ENCODE measurements around the gene PLXNB3.
A peak's percentile ranks its signal among the peaks of the same experiment; 100 is the strongest.
"Not testable (repeated sequence)": the region's sequence is repeated elsewhere in the genome, so short reads cannot be mapped to it uniquely, and the experiment has no call there.

The PLXNB3 gene

DNA sequence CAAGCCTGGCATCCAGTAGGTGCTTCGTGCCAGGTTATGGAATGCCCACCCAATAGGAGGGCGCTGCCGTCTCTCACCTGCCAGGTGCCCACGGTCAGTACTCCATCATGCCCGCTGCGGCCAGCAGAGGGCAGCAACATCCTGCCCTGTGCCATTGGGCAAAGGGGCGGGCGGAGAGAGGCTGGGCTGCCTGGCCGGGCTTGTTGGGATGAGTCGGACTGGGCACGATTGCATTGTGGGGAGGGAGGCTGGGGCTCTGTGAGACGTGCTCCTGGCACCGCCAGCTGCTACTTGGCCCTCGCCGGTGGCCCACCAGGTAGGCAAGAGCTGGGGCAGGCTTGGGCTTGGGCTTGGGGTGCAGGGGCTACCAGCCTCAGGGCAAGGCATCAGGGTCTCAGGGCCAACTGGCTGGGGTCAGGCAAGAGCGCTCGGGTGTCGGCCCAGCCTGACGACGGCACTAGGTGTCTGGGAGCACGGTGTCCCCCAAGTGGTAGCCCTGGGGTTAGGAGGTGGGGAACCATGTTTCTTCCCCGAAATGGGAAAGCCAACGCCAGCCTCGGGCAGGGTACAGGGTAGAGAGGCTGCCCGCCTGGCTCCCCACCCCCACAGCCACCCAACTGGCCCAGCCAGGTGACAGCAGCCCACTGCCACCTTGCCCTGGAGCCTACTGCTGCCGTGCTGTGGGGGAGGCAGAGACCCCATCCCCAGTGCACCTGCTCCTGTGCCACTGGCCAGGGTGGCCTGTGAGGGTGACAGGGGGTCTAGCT, at the start of gene PLXNB3:
TSS of gene PLXNB3 (plus strand) at position 261 of the 767 bp plus-strand sequence. CDS start 1,287 bp downstream, outside the sequence.
- ATAC-seq, result peak; percentile 78 to 93

DNA sequence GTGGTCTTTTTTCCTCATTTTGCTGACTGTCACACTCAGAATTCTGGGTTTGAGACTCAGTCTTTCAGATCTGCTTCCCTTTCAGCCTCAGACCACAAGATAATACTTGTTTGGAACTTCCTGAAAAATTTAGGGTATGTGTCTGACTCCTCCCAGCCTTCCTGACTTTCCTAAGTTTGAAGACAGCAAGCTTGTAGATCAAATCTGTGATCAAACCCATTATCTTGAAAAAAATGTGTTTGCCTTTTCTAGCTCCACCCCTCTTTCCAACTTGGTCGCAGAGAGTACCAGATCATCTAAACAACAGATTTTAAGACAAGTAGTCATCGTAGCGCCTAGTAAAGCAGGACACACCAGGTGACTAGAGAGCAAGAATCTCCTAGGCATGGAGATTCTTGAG, 49.8 kb upstream of the PLXNB3 start:
- no peak for ATAC-seq

DNA sequence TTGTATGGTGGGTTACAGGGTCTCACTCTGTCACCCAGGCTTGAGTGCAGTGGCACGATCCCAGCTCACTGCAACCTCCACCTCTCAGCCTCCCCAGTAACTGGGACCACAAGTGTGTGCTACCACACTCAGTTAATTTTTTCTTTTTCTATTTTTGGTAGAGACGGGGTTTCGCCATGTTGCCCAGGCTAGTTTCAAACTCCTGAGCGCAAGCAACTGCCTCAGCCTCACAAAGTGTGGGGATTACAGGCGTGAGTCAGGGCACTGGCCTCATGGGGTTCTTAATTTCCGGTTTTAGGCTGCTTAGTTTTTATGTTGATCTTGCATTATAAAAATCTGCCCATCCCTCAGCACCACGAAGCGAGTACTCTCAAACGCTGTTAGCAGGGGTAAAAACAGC, 46.6 kb upstream of the PLXNB3 start:
- ATAC-seq, result no peak

DNA sequence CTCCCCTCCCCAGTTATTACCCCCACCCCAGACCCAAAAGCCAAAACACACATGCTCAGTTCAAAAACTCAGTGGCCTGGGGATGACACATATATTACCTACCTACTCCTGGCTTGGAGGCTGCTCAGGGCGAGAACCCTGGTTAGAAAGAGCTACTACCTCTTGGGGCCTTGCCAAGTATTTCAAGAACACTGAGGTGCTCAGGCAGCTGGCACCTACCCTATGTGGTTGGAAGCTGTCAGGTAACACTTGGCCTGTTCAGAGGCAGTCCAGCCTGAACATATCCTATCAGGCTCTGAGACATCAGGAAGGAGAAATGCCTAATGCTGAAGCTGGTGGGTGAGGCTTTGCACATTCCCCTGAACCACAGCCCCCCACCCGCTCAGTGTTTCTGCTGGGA, 44.8 kb upstream of the PLXNB3 start:
- ATAC-seq, result no peak

DNA sequence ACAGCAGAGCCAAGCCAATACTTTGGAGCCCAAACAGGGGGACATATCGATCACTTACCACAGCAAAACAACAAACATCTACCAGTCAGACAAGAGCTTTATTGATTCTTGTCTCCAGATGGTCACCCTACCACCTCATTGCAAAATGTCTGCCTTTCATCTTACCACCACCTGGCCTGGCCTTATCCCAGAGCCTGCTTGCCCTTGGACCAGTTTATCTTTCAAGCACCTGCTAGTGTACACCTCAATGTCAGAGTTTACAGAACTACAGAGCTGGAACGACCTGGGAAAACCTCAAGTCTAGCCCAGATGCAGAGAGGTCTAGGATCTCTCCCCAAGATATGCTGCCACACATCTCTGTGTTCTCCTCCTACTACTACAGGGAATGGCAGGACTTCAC, 44.3 kb upstream of the PLXNB3 start:
- no peak for ATAC-seq

DNA sequence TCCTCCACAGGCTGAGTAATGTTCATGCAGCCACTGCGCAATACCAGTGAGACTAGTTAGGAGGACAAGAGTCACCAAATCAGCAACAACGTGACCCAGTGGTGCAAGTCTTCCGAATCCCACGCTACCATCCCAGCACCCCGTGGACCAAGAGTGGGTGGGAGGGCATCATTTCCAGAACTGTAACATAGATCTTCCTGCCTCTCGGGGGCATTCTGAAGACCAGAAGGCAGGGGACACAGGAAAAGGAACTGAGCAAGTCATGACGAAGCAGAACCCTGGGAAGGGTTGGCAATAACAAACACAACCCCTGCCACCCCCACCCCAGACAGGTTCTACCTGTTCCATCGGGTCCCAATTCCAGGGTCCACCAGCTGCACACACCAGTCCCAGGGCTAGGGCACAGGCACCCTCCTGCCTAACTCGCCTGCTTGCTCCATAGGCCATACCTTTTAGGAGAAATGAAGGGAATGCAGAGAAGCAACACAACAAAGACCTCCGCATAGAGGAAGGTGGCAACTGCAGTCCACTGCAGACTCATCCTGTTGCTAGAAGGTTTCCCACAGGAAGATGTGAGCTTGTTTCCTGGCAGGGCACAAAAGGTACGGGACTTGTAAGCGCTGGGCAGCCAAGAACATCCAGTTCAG, 41.2 kb upstream of the PLXNB3 start:
- ATAC-seq, result no peak

DNA sequence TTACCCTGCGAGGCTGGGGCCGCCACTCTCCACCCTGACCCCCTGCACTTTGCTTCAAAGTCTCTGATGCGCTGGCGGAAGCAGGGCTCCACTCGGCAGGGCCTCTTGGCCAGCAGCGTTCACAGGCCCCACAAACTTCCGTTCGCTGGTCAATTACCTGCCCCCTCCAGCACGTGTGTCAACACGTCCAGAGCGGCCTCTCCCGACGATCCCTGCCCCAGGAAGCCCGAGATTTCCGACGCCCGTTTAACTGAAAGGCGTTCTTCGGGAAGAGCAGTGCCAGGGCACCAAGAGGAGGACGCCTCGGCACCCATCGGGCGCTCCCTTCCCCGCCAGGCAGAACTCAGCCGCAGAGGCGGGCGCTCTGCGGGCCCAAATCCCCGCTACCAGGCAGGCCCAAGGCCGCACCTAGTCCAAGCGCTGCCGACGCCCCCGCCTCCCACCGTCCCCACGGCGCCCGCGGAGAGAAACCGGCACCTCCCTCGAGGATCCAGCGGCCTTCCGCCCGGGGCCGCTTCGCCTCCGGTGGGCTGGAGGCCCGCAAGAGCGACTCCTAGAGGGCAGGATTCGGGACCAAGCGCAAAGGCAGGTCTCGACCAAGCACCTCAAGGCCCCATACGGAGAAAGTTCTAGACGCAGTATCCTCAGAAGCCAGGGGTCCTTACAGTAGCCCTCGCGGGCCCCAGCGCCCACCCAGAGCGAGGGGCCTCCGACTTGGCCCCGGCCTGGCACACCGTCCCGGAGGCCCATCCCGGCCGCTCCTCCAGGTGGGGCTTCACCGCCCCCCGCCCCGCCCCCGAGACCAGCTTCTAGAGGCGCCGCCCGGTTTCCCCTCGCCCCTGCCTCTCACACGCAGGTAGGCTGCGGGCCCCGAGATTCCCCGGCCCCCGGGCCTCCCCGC, 40.4 kb upstream of the PLXNB3 start:
- peak; percentile 33 to 34 for ATAC-seq

DNA sequence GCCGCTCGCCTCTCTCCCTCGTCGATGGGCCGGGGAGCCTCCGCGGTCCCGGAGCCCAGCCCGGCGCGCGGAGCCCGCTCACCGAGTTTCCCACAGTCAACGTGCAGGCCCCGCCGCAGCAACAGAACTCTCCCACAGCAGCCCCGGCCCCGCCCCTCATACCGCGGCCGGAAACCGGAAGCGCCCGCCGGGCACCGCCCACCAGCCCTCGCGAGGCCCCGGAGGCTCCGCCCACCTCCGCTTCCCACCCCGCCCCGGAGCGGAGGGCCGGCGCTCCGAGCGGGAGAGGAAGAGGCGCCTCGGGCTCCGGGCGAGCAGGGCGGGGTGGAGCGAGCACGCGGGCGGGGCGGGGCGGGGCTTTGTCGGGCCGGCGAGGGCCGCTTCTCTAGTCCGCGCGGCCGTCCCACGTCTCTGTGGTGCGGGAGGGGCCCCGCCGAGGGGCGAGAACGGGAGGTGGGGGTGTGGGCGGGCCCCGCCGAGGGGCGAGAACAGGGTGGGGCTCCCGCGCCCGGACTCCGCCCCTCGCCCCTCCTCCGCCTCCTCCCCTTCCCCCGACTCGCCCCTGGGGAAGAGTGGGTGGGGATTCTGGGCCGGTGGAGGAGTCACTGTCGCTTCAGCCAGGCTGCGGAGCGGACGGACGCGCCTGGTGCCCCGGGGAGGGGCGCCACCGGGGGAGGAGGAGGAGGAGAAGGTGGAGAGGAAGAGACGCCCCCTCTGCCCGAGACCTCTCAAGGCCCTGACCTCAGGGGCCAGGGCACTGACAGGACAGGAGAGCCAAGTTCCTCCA, 39.6 kb upstream of the PLXNB3 start, which contains the start of the genes ABCD1 and BCAP31:
TSS of gene ABCD1 (plus strand) at position 605 of the 787 bp plus-strand sequence. CDS start 411 bp downstream, outside the sequence.
TSS of gene BCAP31 (minus strand) at position 136 of the 787 bp plus-strand sequence. CDS start 1,143 bp downstream, outside the sequence.
- ATAC-seq, result peak; percentile 80 to 84

DNA sequence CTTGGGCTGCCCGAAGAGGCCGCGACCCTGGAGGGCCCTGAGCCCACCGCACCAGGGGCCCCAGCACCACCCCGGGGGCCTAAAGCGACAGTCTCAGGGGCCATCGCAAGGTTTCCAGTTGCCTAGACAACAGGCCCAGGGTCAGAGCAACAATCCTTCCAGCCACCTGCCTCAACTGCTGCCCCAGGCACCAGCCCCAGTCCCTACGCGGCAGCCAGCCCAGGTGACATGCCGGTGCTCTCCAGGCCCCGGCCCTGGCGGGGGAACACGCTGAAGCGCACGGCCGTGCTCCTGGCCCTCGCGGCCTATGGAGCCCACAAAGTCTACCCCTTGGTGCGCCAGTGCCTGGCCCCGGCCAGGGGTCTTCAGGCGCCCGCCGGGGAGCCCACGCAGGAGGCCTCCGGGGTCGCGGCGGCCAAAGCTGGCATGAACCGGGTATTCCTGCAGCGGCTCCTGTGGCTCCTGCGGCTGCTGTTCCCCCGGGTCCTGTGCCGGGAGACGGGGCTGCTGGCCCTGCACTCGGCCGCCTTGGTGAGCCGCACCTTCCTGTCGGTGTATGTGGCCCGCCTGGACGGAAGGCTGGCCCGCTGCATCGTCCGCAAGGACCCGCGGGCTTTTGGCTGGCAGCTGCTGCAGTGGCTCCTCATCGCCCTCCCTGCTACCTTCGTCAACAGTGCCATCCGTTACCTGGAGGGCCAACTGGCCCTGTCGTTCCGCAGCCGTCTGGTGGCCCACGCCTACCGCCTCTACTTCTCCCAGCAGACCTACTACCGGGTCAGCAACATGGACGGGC, 38.8 kb upstream of the PLXNB3 start:
- no peak for ATAC-seq

DNA sequence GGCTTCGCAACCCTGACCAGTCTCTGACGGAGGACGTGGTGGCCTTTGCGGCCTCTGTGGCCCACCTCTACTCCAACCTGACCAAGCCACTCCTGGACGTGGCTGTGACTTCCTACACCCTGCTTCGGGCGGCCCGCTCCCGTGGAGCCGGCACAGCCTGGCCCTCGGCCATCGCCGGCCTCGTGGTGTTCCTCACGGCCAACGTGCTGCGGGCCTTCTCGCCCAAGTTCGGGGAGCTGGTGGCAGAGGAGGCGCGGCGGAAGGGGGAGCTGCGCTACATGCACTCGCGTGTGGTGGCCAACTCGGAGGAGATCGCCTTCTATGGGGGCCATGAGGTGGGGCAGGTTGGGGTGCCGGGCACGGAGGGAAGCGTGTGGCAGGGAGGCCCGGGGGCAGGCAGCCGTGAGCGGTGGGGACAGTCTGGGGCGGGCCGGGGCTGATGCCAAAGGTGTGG, 38.2 kb upstream of the PLXNB3 start:
- ATAC-seq, result no peak

DNA sequence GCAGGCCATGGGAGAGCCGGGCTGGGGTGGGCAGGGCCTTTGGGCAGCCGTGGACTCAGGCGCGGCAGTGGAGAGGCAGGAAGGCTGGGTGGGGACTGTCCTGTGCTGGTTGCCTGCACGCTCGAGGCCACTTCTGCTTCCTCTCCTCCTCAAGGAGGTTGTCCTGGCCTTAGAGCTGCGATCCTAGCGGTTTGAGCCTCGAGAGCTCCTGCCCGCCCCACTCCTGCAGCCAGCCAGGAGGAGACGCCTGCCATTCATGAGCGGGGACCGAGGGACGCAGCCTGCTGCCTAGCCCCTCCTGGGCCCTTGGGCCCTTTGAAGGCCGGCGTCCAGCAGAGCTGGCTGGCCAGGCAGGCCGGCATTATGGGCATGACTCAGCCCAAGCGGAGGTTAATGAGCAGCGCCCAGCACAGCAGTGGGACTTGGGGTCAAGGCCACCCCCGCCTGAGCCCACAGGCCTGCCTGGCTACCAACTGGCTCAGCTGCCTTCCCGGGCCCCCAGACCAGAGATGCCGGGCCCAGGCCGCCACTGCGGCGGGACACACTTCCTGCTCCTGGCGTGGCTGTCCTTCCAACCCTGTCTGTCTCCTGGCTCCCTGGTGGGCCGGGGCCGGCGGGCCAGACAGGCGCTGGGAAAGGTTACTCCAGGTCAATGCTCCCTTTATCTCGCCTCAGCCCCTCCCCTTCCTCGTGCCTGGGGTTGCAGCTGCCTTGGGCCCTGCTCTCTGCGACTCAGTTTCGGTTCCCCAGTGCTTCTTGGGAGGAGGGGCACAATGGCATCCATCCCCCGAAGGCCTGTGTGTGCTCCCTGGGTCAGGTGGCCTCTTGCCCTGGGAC, 37.5 kb upstream of the PLXNB3 start:
- no peak for ATAC-seq

DNA sequence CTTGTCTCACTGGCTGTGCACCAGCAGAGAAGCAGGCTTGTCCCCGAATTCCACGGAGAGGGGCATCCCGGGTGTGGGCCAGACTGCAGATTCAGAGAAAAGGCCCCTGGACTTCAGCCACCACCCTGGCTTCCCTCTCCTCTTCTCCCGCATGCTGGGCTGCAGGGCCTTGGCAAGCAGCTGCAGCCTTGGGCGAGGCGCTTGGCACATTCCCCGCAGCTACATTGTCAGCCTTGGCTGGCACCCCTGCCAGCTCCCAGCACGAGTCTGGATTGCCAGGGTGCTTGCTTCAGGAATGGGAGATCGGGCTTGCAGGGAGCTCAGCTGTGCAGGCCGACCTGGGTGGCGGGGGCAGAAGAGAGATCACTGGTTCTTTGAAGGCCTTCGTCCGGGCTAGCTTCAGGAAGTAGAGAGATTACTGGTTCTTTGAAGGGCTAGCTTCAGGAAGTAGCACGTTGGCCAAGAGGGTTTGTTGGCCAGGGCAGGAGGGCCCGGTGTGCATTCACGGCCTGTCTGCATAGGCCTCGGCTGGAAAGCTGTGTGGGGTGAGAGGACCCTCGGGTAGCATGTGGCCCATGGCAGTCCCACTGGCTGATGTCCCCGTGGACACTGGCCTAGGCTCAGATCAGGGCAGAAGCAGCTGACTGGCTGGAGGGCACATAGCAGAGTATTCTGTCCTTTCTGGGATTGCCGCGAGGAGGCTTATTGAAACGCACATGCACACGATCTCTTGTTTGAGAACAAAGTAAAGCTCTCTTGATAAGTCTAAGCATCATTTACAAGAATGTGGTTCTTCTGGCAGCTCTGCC, 36.7 kb upstream of the PLXNB3 start:
- no peak for ATAC-seq

DNA sequence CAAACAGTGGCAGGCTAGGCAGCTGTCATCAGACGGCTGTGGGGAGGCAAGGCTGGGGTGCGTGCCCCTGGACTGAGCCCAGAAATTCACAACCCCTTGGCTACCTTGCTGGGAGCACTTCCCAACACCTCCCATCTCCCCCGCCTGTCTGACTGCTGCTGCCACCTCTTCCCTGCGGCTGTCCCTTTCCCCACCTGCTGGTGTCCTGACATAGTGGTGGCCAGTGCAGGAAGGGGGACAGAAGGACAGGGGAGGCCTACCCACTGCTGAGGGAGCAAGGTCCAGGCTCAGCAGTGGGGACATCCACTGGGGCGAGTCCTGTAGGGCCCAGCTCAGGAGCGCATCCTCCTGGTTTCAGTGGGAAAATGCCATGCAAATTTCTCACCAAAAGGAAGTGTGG, 36.0 kb upstream of the PLXNB3 start:
- no peak for ATAC-seq

DNA sequence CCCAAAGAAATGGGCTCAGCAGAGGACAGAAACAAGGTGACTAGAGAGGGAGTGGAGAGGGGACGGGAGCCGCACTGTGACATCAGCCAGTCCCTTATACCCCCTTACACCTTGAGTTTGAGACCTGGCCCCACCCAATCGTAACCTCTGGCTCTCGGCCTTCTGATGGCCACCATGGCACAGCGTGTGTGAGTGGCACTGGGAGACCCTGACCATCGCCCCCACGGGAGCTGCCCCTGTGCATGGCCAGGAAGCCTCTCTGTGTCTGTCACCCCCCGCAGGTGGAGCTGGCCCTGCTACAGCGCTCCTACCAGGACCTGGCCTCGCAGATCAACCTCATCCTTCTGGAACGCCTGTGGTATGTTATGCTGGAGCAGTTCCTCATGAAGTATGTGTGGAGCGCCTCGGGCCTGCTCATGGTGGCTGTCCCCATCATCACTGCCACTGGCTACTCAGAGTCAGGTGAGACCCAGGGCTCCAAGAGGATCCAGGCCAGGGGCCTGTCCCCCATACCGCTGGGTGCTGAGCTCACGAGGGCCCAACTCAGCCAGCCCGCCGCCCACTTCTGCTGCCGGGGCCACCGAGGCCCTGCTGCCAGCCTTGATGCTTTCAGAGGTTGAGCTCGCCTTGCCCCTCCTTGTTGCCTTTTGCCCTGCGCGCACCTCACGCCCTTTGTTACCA, 35.0 kb upstream of the PLXNB3 start:
- ATAC-seq, result no peak

DNA sequence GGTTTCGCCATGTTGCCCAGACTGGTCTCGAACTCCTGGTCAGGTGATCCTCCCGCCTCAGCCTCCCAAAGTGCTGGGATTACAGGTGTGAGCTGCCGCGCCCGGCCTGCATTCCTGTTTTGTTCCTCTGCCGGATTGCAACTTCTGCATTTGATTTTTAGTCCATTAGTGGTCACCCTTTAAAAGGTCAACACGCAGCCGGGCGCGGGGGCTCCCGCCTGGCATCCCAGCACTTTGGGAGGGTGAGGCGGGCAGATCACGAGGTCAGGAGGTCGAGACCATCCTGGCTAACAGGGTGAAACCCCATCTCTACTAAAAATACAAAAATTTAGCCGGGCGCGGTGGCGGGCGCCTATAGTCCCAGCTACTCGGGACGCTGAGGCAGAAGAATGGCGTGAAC, 33.9 kb upstream of the PLXNB3 start:
- ATAC-seq, result not testable (repeated sequence)

DNA sequence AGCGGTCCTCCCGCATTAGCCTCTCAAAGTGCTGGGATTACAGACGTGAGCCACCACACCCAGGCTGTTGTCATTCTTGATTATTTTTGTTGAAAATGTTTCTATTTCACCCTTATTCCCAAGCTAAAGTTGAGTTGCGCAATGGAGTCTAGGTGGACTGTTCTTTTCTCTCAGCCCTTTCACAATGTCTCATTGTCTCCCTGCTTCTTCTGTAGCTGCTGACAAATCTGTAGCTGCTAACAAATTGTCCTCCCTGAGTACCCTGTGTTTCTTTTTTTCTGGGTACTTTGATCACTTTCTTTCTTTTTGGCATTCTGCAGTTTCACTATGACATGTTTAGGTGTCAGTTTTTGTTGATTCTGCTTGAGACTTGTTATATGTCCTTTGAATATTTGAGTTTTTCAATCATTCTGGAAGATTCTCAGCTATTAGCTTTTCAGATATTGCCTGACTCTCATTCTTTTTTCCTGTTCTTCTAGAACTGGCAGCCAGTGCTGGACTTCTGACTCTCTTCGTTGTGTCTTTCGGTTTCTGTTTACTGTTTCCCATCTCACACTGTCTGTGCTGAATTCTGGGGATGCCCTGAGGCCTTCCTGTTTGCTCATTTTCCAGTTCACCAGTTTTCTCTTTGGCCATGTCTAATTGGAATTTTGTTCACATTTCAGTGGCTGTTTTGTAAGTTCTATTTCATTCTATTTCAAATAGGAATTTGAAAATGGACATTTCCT, 32.8 kb upstream of the PLXNB3 start:
- ATAC-seq, result no peak

DNA sequence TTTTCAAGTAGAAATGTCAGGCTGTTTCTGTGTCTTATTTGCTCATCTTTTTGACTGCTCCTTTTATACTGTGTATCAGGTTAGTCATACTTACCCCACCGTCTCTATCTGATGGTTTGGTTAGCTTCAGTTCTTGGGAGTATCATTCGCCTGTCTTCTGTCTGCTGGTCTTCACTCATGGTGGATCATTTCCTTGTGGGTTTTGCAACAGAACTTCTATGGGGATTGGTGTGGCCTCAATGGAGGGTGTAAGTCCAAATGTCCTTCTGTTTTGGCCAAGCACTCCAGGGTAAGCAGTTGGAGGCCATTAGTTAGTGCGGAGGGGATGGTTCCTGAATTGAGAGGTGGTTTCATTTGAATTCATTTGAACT, 32.2 kb upstream of the PLXNB3 start:
- no peak for ATAC-seq

DNA sequence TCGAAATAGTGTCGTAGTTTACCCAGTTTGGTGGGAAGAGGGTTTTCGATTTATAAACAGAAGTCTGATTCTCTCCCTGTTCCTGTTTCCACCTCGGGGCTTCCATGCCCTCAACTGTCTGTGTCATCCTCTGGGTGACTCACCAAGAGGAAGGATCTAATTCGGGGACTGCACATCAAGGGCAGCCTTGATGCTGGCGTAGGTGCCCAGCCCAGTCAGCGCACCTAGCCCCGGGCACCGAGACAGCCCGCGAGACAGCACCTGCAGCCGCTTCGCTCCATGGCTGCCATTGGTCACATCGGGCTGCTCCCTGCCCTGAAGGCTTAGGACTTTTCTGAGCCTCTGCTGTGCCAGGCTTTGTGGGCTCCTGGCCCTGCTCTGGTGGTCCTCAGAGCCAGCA, 31.6 kb upstream of the PLXNB3 start:
- no peak for ATAC-seq
